ENCODE measurements around the gene HEXIM1. TPM values are rescaled to one million over a fixed set of nuclear protein-coding genes. Genes with fewer than 3 reads are reported as not detected.

HEXIM1 gene
- total RNA-seq, 1 donor from 2014 or later = 29.5 TPM

DNA sequence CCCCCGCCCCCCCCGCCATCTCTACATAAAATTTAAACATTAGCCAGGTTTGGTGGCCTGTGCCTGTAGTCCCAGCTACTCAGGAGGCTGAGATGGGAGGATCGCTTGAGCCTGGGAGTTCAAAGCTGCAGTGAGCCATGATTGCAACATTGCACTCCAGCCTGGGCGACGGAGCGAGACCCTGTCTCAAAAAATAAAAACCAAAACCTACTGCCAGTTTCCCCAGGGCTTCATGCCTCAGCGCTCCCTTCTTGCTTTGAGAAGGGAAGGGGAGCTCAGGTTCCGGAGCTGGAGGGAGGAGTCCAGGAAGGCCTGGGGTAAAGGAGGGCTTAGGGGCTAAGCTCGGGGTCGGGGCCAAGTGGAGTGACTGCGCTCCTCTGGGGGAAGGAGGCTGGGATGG, 36.4 kb upstream of the HEXIM1 start:
- no peak overlapping the region for H3K4me3 Mint-ChIP-seq
- no peak overlapping the region for H3K27ac Mint-ChIP-seq (ENCODE audit: unreplicated experiment)
- H3K9me3 Mint-ChIP-seq = no peaks in the 10 kb centered on the region
- peaks cover 4% of the 10 kb centered on the region for H3K36me3 Mint-ChIP-seq (ENCODE audit: low read depth)
- TF ChIP-seq, protein P1, sequence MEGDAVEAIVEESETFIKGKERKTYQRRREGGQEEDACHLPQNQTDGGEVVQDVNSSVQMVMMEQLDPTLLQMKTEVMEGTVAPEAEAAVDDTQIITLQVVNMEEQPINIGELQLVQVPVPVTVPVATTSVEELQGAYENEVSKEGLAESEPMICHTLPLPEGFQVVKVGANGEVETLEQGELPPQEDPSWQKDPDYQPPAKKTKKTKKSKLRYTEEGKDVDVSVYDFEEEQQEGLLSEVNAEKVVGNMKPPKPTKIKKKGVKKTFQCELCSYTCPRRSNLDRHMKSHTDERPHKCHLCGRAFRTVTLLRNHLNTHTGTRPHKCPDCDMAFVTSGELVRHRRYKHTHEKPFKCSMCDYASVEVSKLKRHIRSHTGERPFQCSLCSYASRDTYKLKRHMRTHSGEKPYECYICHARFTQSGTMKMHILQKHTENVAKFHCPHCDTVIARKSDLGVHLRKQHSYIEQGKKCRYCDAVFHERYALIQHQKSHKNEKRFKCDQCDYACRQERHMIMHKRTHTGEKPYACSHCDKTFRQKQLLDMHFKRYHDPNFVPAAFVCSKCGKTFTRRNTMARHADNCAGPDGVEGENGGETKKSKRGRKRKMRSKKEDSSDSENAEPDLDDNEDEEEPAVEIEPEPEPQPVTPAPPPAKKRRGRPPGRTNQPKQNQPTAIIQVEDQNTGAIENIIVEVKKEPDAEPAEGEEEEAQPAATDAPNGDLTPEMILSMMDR (conservative IDR thresholded peaks at IDR 0.05) = no peak
- H3K4me1 Mint-ChIP-seq = no peaks in the 10 kb centered on the region
- no peak for DNase-seq (ENCODE audit: low read depth, low spot score)
- H3K27me3 Mint-ChIP-seq (ENCODE audit: low read depth) = no peaks in the 10 kb centered on the region

DNA sequence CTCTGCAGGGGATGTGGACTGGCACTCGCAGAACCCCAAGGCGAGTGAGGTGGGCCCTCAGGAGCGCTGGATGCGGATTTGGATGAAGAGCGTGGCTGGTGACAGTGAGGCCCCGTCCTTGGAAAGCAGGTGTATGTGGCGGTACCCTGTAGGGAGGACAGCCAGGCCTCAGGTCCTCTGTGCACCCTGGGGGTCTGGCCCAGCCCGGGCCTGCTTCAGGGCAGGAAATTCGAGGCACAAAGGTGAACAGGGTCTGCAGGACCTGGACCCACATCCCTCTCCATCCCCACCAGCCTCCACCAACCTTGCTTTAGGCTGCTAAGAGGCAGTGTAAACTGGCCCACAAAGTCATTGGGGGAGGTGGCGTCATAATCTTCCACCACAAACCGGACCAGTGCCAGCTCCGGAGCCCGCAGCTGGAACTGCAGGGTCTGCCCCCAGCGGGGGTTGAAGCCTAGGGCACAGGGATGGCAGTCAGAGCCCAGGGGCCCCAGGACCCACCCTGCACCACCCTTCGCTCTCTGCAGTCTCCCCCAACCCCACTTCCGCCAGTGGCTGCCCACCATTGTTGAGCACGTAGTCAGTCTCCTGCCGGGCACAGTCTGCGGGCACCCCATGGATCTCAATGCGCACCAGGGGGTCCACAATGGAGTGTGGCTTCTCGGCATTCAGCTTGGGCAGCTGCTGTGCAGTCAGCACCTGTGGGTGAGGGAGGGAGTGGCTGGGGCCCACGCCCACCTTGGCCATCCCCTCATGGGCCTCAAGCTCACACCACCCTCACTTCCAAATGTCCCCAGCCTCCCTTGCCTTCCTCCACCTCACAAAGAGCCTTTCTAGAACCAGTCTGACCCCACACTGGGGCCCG, 35.5 kb upstream of the HEXIM1 start:
- Mint-ChIP-seq H3K27ac (ENCODE audit: unreplicated experiment) (no peak overlapping the region), H3K4me1 (no peaks in the 10 kb centered on the region), H3K27me3 (ENCODE audit: low read depth) (no peaks in the 10 kb centered on the region), H3K4me3 (no peak overlapping the region), H3K36me3 (ENCODE audit: low read depth) (peaks cover 4% of the 10 kb centered on the region), H3K9me3 (no peaks in the 10 kb centered on the region)
- no peak for DNase-seq (ENCODE audit: low read depth, low spot score)
- TF ChIP-seq, protein P1 (conservative IDR thresholded peaks at IDR 0.05) = no peak

DNA sequence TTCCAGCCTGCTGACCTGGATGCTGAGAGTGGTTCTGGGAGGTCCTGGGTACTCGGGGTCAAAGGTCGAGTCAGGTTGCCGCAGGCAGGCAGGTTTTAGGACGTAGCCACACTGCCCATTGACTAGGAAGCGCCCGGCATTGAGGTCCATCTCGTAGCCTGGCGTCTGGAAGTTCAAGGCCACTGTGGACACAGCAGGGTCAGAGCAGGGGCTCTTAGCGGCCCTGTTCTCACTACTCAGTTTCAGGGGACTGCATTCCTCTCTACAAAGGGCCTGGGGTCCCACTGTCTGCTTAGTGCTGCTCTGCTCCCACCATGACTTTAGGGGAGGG, 34.9 kb upstream of the HEXIM1 start:
- H3K36me3 Mint-ChIP-seq (ENCODE audit: low read depth) = peaks cover under 1% of the 10 kb centered on the region
- no peaks in the 10 kb centered on the region for H3K27me3 Mint-ChIP-seq (ENCODE audit: low read depth)
- no peak overlapping the region for H3K27ac Mint-ChIP-seq (ENCODE audit: unreplicated experiment)

DNA sequence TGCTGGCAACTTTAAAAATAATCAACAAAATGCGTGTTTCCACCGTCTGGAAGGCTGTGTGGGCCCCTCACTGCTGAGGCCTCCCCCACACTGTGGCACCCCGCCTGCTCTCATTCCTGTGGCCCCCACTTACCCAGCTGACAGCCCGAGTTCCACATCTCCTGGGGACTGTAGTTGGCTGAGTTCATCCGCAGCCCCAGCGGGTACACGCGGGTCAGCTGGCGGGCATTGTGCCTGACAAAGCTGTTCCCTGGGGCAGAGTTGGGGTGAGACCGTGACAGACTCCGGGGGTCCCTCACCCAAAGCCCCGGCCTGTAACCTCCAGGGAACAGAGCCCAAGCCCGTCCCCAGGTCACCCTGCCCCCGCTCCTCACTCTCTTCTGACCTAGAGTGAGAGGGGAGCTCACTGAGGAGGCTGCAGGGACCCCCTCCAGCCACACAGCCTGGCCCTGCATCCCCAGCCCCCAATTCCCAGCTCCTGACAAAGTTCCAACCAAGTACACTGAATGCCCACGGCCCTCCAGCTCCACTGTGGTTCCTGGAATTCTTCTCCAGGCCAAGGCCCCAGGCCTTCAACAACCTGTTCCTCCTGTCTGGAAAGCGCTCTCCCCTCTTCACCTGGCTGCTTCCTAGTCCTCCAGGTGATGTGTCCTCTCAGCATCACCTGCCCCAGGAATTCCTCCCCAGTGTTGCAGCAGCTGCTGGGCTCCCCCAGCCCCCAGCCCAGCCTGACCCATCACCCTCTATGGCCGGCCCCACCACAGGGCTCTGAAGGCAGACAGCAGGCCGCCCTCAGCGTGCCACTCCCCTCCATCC, 34.0 kb upstream of the HEXIM1 start:
- H3K4me3 Mint-ChIP-seq = no peak overlapping the region
- no peaks in the 10 kb centered on the region for H3K9me3 Mint-ChIP-seq
- no peaks in the 10 kb centered on the region for H3K27me3 Mint-ChIP-seq (ENCODE audit: low read depth)
- H3K4me1 Mint-ChIP-seq = no peaks in the 10 kb centered on the region
- no peak overlapping the region for H3K27ac Mint-ChIP-seq (ENCODE audit: unreplicated experiment)
- DNase-seq (ENCODE audit: low read depth, low spot score) = no peak
- H3K36me3 Mint-ChIP-seq (ENCODE audit: low read depth) = no peaks in the 10 kb centered on the region
- TF ChIP-seq, protein P1 (conservative IDR thresholded peaks at IDR 0.05) = no peak

More for the DNA sequence above, 34.9 kb upstream of the HEXIM1 start:
- no peak for DNase-seq (ENCODE audit: low read depth, low spot score)
- Mint-ChIP-seq H3K4me1 (no peaks in the 10 kb centered on the region), H3K4me3 (no peak overlapping the region), H3K9me3 (no peaks in the 10 kb centered on the region)
- TF ChIP-seq, protein P1 (conservative IDR thresholded peaks at IDR 0.05) = no peak

DNA sequence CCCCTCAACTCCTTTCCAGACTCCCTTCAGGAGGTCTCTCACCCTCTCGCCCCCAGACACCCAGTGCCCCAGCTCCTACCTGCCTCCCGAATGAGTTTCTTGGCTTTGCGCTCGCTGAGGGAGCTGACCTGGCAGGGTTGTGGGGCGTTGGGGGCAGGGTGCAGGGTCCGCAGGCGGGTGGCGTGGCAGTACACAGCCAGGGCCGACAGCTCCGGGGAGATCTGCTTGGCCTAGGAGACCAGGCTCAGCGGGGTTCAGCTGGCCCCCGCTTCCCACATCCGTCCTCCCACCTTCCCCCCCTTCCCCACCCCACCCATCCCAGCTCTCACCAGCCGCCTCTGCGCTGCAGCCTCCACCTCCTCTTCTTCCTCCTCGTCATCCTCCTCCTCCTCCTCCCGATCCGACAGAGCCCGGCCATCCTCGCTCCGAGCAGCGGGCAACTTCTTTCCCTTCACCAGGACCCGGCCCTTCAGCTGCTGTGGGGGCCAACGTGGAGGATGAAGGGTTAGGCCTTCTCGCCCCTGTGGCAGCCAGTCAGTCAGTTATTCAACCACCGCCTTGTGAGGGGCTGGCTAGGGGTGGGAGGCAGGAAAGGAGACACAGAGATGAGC, 33.2 kb upstream of the HEXIM1 start:
- Mint-ChIP-seq H3K27me3 (ENCODE audit: low read depth) (no peaks in the 10 kb centered on the region), H3K36me3 (ENCODE audit: low read depth) (no peaks in the 10 kb centered on the region), H3K9me3 (no peaks in the 10 kb centered on the region), H3K4me1 (no peaks in the 10 kb centered on the region), H3K4me3 (no peak overlapping the region), H3K27ac (ENCODE audit: unreplicated experiment) (no peak overlapping the region)
- DNase-seq (ENCODE audit: low read depth, low spot score) = no peak
- TF ChIP-seq, protein P1 (conservative IDR thresholded peaks at IDR 0.05) = no peak
